GM19240 (cell line): ENCODE measurements around the gene RERE.

Experiments used
- DNase-seq: peaks from one replicate; pipeline ENCODE4 v3.0.0; 2011; ENCODE audit warnings: low spot score; ENCODE audit not compliant: insufficient read length

RERE gene

DNA sequence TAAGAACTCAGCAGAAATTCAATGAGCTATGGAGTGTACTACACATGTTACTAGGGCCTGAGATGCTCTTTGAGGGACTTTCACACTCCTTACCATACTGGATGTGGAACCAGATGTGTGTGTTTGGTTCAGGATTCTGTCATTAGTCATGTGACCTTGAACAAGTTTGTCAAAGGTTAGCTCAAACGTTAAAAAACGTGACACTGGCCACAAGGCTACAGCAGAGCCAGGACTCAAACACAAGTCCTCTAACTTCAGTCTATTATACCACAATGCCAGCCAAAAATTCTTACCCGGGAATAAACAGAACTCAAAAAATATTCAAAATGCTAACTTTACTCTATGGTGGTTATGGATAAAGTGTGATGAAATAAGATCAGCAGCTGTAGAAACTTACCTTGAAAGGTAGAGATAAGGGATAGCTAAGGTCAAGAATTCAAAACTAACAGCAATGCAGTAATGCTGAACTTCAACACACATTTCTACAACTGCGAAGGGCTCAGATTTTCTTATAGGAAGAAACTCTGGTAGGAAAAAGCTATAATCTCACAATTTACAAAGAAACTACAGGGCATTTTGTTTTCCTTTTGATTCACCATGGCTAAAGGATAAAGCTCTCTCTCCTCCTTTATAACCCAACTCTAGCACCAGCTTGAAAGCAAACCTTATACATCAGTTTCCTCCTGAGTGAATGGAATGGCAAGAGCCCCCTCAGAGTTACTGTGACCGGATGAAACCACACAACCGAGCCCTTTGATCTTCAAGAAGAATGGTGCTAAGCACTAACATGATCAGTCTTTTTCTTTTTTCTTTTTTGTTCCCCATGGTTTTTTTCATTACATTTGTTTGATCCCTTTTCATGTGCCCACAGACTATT is 265.6 kb downstream of the RERE start:
- no peak for DNase-seq

DNA sequence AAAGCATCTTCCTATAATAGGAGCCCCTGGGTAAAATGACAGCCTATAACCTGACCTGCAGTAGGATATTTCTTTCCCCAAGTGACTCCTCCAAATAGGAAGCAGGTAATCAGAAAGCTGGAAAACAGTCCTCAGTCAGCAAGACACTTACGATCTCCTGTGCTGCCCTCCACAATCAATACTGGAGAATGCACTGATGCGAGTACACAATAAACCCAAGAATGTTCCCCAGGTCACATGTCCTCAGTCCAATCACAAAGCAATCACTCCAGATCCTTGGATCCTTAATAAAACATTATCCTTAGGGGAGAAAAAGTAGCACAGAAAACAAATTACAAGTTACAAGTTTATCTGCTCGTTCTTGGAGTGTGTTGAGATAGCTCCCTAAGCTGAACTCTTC is 266.4 kb downstream of the RERE start:
- no peak for DNase-seq

DNA sequence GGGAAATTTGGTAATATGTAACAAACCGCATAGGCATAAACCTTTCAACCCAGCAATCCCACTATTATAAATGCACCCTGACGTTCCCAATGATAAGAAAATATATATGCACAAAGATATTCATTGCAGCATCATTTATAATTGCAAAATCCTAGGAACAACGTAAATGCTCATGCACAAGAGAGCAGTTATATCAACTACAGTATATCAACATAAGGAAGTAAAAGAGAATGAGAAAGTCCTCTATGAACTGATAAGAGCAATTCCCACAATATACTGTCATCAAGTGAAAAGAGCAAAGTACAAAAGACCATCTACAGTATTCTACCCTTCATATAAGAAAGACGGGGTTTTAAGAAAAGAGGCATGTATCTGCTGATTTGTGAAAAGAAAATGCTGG is 269.6 kb downstream of the RERE start:
- no peak for DNase-seq

DNA sequence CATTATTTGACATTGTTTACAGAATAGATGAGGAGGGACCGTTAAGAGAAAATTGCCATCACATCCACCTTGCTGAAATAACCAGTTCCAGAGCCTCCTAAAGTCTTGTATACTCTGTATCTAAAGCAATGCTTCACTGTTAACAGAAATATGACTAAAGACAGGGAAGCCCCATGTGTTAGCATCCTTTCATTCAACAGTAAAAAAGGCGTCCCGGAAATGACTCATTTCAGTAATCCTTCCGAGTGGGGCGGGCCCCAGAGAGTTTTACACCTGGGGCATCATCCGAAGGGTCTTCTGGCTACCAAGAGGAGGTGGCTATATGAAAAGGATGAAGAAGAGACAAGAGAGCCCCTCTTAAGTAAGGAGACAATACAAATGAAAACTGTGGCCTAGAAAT is 272.4 kb downstream of the RERE start:
- DNase-seq = no peak

DNA sequence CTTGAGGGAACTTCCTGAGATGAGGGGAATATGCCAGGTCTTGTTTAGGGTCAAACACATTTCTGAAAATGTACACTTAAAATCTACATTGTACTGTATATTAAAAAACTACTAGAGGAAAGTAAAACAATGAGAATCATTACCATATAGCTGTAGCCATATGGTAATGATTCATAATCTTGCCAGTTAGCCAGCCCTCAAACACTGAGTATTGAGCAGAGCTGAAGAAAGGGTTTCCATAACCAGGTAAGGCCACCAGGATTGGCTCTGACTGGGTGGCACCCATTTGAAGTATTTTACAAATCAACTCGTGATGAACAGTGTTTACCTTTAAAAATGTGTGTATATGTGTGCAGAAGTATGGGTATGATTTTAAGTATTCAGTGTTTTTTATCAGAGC is 272.8 kb downstream of the RERE start:
- no peak for DNase-seq

DNA sequence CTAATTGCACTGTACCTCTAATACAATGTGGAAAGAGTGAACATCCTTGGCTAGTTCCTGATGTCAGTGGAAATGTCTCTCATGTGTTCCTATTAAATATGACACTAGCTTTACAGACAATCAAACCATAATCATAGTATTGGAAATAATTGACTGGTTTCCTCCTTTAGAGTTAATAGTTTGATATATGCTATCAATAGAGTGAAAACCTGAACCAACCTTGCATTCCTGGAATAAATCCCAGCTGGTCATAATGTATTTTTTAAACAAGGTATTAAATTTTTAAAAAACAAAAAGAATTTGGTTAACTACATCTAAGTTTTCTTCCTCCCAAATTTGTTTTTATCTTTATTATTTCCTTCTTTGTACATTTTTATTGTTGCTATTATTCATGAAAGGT is 273.5 kb downstream of the RERE start:
- DNase-seq = no peak

DNA sequence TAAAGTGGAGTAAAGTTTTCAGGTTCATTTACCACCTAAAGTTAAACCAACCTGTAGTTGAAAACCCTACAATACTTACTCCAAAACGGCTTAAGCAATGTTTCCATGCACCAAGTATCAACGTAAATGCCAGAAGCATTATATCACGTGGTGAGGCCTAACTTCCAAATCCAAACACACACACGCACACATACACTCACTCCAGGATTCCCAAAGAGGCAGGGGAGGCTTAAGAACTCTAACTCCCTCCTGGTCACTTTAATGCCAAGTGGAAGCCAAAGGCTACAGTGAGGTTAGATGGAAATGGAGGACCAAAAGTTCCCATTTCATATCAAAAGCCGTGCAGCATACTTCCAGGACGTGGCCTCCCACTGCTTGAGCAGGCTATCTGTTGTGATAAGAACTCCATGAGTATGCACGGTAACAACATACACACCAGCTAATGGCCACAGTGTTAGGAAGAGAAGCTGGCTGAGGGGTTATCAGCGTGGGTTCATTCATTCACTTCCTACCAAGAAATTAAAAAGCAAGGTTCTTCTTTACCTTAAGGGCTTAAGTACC is 275.4 kb downstream of the RERE start:
- no peak for DNase-seq

DNA sequence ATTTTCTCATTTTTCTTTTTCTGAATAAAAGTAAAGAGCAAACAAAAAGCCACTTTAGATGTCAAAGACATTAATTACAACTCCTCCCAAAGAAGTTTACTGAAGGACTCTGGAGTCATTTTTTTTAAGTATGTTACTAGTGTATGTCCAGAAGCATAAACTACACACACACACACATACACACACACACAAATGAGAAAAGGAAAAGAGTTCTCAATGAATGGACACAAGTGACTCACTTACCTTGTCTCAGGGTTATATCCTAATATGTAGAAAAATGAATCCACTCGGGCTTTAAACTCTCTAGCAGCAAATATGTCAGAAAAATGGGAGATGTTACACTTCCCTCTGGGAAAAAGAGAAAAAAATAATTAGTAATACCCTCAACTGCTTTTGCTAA is 276.5 kb downstream of the RERE start:
- DNase-seq = no peak

DNA sequence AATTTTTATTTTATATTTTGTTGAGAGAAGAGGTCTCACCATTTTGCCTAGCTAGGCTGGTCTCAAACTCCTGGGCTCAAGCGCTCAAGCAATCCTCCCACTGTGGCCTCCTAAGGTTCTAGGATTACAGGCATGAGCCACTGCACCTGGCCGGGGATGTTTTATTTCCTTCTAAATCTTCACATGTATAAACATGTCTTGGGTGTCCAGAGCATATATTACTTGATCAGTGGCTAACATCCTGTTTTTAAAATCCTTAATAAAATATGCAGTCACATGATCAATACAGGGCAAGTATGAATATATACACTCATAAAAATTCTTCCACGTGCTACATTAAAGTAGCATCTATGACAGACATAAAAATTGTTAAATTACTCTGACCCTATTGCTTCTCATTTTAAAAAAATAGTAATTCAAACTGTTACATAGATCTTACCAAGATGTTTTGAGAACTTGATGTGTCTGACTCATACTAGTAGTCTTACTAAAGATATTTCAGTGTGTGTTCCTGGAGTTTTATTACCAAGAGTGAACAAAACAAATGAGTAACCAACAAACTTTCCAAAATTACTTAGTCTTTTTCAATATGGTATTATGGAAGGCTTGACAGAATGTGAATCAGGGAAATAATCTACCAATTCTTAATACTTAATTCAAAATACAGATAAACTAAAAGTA is 277.0 kb downstream of the RERE start:
- DNase-seq = no peak

DNA sequence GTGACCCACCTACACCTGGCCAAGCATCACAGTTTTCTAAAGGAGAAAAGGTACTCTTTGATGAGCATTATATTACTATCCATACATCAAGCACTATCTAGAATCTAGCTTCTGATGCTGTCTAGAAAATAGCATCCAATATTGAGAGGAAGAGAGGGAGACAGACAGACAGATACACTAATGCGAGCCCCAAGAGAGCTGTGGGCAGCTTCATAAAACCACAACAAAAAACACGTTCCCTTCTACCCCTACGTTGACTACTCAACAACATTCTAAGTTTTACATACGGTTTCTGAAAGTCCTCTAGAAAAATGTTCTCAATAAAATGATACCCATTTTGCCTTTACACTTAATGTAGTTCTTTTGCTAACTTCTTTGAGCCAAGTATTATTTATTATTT is 277.8 kb downstream of the RERE start:
- no peak for DNase-seq

DNA sequence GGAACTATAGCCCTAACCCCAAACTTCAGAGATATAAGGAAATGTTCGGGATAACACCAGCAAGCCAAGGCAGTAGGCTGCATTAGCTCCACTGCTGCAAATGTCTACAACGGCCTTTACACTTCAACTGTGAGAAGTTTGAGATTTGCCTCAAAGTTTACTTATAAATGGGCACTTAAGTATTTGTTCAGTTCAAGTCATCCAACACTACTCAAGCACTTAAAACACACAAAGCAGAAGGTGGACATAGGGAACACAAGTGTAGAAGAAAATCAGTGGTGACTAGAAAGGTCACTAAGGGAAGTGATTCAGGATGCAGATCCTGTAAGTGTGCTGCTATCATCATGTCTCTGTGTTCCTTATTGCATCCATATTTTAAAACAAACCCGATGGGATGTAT is 278.9 kb downstream of the RERE start:
- DNase-seq = no peak

DNA sequence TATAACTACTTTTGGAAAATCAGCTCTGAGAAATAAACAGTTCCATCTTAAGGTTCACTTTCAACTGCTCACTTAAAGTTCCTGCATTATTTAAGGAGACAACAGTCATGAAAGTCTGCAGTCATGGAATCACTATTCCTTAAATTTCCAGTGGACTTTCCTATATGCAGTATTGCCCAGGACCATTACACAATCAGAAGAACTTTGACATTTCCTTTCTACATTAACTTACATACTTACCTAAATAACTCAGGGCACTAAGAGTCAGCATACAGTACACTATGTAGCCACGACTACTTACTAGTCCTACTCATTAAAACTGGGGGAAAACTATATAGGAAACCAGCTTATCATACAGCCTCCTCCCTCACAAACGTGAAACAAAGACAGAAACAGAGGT is 279.4 kb downstream of the RERE start:
- DNase-seq = no peak

DNA sequence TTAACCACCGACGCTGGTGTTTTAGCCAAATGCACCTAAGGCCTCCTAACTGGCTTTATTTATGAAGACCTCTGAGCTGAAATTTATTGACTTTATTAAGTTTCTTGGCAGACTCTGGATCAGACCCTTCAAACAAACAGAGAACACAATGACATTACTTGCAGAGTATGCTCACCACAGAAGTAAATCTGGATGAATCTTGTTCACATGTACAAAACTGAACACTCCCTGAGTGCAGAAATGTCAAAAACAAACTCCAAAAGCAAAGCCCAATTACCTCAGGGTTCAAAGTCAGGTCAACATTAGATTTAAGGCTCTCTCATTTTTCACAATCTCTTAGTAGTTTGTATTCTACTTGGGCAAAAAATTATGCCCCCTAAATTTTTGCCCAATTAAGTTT is 280.9 kb downstream of the RERE start:
- DNase-seq = no peak

DNA sequence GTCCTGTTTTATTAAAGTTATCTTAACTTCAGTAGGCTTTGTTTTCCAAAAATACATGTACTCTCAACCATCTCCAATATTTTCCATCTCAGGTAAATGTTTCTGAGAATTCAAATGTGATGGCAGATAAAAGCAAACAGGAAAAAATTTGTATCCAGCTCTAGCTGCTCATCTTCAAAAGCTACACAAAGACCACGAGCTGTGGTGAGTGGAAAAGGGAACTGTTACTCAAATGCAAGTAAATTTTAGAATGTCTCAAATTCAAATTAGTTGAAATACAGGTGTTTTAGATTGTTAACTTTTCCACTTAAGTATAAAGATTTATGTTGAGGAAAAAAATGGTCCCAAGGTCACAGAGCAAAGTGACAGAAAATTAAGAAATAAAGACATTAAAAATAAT is 283.5 kb downstream of the RERE start:
- no peak for DNase-seq

DNA sequence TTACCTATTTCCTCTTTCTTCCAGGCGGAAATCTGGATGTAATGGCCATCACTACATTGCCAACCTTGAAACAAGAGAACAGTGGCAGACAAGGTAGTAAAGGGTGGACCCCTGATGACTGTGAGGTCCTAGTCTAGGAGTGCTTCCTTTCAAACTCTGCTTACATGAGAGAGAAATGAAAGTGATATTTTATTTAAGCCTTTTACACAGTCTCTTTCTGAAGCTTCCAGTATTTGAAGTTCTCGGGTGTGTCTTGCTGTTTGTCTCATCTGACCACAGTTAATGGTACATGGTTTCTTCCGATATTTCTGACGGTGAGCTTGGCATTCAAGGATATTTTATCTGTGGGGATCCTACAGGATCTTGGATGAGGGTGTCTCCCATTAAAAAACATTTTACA is 284.3 kb downstream of the RERE start:
- DNase-seq = no peak

DNA sequence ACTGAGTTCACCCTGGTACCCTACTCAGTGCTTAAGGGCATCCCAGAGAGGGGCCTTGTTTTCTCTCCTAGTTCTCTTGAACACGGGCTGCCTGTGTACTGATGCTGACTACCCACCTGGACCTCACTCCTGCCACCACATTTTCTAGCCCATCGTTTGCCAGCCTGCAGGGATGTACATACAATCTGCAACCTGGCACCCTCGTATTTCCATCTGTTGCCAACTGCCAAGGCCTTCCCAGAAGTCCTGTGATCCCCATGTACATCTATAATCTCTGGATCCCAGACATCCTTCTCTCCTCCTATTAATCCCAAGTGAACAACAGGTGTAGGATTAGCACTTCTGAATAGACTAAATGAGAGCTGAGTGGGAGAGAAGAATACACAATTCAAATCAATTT is 287.5 kb downstream of the RERE start:
- no peak for DNase-seq

DNA sequence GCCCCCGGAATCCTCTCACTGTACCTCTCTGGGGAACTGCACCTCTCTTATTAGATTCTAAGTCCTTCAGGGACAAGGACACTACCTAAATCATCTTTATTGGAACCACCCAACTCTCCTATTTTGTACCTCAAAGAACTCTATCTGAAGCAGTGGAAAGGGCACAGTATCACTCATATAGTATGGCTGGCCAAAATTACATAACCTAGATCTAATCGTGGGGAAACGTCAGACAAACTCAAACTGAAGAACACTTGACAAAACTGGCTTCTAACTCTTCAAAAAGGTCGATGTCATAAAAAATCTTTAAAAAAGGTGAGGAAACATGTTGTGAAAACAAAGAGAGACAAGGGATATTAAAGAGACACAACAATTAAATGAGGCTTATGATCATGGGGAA is 289.5 kb downstream of the RERE start:
- DNase-seq = no peak

DNA sequence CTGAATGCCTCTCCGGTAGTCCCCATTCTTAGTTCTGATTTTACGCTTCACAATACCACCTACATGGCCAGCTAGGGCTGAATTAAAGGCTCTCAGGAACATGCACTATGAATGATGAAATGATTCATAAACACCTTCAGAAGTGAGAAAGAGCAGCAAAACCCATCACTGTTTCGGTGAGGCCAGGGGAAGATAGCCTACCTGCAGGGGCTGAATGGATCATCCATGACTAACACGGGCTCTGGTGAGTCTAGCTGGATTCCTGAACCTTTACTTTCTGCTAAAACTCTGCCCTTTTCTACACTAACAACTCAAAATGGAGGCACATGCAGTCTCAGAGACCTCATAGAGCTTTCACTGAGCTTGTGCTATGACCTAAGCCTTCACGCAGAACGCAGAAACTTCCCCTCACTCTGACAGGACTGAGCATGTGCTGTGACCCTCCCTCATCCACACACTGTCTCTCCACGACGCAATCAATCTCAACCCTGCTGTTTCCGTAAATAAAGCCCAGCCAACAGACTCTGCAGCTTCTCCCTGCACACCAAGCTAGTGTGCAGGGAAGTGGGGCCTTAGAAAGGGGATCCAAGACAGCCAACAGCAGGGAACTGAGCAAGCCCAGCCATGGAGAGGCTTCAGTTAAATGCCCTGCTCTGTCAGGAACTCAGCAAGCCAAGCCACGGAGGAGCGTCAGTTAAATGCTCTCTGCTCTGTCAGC is 291.7 kb downstream of the RERE start:
- DNase-seq = no peak

DNA sequence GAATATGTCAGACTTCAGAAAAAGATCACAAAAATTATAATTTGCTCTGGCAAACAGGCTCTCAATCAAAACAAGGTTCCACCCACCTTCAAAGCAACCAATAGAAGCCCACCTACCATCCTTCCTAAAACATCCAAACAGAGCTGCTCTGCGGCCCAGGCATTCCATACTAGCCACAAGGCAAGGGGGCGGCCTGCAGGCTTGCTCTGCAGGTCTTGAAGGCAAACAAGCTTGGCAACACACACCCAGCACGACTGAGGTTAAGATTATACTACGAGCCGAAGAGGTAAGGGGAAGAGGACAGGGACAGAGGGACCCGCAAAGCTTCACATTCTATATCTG is 292.3 kb downstream of the RERE start:
- DNase-seq = no peak

DNA sequence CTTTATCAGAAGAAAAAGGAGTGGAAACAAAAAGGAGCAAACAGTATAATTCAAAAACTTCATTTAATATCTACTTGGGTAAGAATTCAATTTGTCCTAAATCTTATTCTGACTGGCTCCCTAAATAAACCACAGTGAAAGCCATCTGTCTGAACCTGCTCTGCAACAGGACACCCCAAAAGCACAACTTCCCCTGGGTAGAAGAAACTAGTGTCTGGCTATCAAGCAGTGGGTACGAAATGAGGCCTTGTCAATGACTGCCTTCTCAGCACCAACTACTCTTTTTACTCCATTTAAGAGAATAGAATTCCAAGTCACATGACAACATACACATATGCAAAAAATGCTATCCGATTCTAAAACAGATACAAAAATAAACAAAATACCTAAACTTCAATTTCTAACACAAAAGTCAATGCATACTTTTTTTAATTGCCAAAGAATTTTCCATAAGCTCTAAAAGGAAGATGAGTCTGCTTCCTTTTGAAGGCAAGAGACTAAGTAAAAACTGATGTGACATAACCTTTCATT is 292.7 kb downstream of the RERE start:
- DNase-seq = no peak

DNA sequence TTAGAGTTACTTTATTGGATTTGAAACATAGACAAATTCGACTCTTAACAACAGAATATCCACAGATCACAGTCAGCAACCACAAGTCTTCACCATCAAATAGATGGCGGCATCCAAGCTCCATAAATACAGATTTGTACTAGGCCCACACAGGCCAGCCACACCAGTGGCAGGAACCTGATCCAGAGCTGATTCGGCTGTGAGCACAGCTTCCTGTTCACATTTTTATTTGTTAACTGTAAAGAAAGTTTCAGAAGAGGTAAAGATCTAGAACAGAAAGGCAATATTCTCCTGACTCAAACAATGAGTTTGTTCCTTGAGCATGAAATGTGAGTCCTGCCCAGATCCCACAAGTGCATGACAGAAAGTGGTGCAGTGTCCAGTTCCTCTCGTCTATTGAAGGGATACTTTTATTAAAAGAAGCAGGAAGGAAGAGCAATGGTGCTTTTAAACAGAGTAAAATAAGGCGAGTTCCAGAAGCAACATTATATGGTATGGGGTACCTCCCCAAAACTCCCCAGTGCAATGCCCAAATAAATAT is 293.7 kb downstream of the RERE start:
- no peak for DNase-seq

DNA sequence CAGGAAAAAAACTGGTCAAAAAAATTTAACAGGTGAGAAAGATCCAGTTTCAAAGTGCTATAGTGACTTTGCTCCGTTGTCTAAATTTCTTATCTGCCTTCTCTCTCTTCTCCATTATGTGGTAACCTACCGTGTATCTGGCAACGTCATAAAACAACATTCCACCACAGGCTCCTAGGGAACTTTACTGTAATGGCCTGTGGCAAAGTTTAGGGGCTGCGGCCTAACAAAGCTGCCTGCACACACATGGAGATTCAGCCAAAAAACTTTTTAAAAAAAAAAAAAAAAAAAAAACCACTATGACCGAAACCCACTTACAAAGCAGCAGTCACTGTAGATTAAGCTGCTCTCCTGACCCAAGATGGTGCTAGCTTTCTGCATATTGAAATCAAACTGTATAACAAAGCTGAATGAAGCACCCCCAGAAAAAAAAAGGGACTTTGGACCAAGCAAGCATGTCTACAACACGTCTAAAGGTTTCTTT is 296.9 kb downstream of the RERE start:
- DNase-seq = no peak
